Tibial nerve (tissue), 4 donors: ENCODE results near the gene PALS2. TPM values are rescaled to one million over a fixed set of nuclear protein-coding genes. Genes with fewer than 3 reads are reported as not detected.
A peak's percentile ranks its signal among the peaks of the same experiment; 100 is the strongest.

Experiments
- DNase-seq, 2 donors: peaks; one replicate each; pipeline ENCODE4 v3.0.0-alpha.2; 2019; ENCODE audit warnings: low spot score in 2 of 2
- H3K27ac ChIP-seq, 4 donors: fragments of 200-600 bp; sonication (generic) in 3 of 4; one replicate each; pipeline ENCODE4 v1.5.1; 2017 to 2019; ENCODE audit warnings: mild to moderate bottlenecking in 1 of 4
- H3K27me3 ChIP-seq, 2 donors: fragments of 200-600 bp; sonication (generic) in 1 of 2; one replicate each; pipeline versions ENCODE4 v1.5.1 to v1.6.0; 2017 to 2019
- H3K36me3 ChIP-seq, 3 donors: fragments of 200-600 bp; sonication (generic); one replicate each; pipeline ENCODE4 v1.5.1; 2018 to 2019
- H3K4me1 ChIP-seq, 4 donors: fragments of 200-600 bp; sonication (generic) in 3 of 4; one replicate each; pipeline ENCODE4 v1.5.1; 2017 to 2019
- H3K4me3 ChIP-seq, 4 donors: fragments of 200-600 bp; sonication (generic) in 3 of 4; one replicate each; pipeline ENCODE4 v1.5.1; 2017 to 2019; ENCODE audit warnings: mild to moderate bottlenecking in 1 of 4, moderate library complexity in 1 of 4
- H3K9me3 ChIP-seq, 4 donors: fragments of 200-600 bp; sonication (generic) in 3 of 4; one replicate each; pipeline ENCODE4 v1.5.1; 2017 to 2019
- EP300 ChIP-seq, 2 donors: sonication (generic); formaldehyde crosslinking; IDR thresholded peaks; one replicate each; pipeline ENCODE4 v1.6.1; 2017; ENCODE audit warnings: antibody characterized with exemption in 2 of 2, mild to moderate bottlenecking in 1 of 2
- POLR2A ChIP-seq, 2 donors: fragments of 450-650 bp; IDR thresholded peaks; one replicate each; pipeline ENCODE4 v1.6.1; 2017; ENCODE audit warnings: antibody characterized with exemption in 2 of 2, mild to moderate bottlenecking in 2 of 2, moderate library complexity in 2 of 2
- WGBS, 2 donors: methylation state at CpG; one replicate each; pipeline ENCODE4 v1.1.5; 2018; 5-methylcytosine and 5-hydroxymethylcytosine counted together
- total RNA-seq, 4 donors: library from RNA; depleted of rRNA; stranded (reverse); fragments of >200 nt; gene quantifications; one replicate each; pipeline ENCODE4 v1.1.0, GENCODE V29; 2016
- TF ChIP-seq, protein P1 (sequence below), 5 experiments: fragments of 200-600 bp in 3 of 5; fragments of 450-650 bp in 2 of 5; sonication (generic) in 3 of 5; IDR thresholded peaks; one replicate each; pipeline ENCODE4 v1.5.1; 2016 to 2019; ENCODE audit warnings: antibody characterized with exemption in 5 of 5, mild to moderate bottlenecking in 3 of 5, moderate library complexity in 2 of 5

PALS2 gene, protein sequence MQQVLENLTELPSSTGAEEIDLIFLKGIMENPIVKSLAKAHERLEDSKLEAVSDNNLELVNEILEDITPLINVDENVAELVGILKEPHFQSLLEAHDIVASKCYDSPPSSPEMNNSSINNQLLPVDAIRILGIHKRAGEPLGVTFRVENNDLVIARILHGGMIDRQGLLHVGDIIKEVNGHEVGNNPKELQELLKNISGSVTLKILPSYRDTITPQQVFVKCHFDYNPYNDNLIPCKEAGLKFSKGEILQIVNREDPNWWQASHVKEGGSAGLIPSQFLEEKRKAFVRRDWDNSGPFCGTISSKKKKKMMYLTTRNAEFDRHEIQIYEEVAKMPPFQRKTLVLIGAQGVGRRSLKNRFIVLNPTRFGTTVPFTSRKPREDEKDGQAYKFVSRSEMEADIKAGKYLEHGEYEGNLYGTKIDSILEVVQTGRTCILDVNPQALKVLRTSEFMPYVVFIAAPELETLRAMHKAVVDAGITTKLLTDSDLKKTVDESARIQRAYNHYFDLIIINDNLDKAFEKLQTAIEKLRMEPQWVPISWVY
- total RNA-seq: 10 to 100 TPM; 28.2 to 35.1 (median 31.5) TPM

DNA sequence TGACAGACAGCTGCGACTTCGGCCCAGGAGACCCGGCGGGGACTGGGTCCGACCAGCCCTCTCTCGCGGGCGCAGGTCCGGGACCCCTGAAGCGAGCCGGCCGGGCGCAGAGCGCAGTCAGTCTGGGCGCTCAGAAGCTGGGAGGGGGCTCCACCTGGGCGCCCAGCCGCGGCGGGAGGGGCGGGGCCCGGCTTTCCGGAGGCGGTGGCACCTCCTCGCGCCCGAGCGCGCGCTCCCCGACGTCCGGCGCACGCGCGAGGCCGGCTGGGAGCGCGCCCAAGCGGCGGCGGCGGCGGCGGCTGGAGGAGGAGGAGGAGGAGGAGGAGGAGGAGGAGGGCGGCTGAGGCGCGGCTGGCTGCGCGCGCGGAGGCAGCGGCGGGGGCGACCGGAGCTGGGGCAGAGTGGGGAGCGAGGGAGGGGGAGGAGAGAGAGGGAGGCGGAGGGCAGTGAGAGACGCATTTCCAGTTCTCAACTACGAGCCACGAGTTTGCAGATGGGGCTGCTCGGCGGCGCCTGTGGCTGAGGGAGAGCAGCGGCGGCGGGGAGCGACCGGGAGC, at the start of gene PALS2:
Gene PALS2 (plus strand): TSS at position 456 of the 557 bp plus-strand sequence. CDS start 50,216 bp downstream, outside the sequence.
- peaks cover 0 to 16% (median 5%) of the 10 kb centered on the region in 4 donors for H3K4me1 ChIP-seq
- peak within 1 kb of the TSS; percentile 70 to 92 (median 82) for H3K27ac ChIP-seq
- peak; percentile 26 to 43 for DNase-seq
- H3K9me3 ChIP-seq: no peaks in the 10 kb centered on the region
- H3K4me3 ChIP-seq: peak within 1 kb of the TSS; percentile 67 to 86 (median 76)
- TF ChIP-seq EP300 (IDR thresholded peaks at IDR 0.05): no peak
- TF ChIP-seq, protein P1, sequence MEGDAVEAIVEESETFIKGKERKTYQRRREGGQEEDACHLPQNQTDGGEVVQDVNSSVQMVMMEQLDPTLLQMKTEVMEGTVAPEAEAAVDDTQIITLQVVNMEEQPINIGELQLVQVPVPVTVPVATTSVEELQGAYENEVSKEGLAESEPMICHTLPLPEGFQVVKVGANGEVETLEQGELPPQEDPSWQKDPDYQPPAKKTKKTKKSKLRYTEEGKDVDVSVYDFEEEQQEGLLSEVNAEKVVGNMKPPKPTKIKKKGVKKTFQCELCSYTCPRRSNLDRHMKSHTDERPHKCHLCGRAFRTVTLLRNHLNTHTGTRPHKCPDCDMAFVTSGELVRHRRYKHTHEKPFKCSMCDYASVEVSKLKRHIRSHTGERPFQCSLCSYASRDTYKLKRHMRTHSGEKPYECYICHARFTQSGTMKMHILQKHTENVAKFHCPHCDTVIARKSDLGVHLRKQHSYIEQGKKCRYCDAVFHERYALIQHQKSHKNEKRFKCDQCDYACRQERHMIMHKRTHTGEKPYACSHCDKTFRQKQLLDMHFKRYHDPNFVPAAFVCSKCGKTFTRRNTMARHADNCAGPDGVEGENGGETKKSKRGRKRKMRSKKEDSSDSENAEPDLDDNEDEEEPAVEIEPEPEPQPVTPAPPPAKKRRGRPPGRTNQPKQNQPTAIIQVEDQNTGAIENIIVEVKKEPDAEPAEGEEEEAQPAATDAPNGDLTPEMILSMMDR (IDR thresholded peaks at IDR 0.05): no peak
- TF ChIP-seq POLR2A (IDR thresholded peaks at IDR 0.05): peak; percentile 17 to 26
- no peaks in the 10 kb centered on the region for H3K36me3 ChIP-seq
- 0 to 1% methylated on average over 10 to 54 of the region's 69 CpGs for WGBS, 2 donors
- H3K27me3 ChIP-seq: no peaks in the 10 kb centered on the region

DNA sequence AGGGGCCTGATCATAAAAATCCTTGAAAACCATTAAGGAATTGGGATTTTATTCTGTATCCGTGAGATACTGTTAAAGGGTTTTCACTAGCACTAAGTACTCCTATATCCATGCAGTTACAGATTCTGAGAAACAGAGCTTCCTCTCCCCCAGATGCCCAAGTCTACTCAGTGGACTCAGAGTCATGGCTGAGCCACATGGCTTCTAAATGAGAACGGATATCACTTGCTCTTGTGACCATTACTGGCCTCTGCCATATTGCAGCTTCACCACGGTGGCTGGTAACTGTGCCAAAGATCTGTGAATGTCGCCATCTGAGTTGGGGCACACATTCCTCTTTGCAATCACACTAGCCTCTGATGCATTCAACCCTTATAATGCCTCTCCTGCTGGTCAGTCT, 42.0 kb upstream of the PALS2 start:
- no peak for TF ChIP-seq POLR2A (IDR thresholded peaks at IDR 0.05)
- TF ChIP-seq, protein P1 (IDR thresholded peaks at IDR 0.05): no peak
- no peak for TF ChIP-seq EP300 (IDR thresholded peaks at IDR 0.05)
- Histone ChIP-seq H3K27me3 (no peaks in the 10 kb centered on the region), H3K4me1 (no peaks in the 10 kb centered on the region), H3K4me3 (no peak overlapping the region), H3K27ac (no peak overlapping the region), H3K36me3 (no peaks in the 10 kb centered on the region), H3K9me3 (no peaks in the 10 kb centered on the region)
- DNase-seq: no peak
- whole genome bisulfite sequencing, 2 donors: 86 to 89% methylated on average over 4 of the region's 4 CpGs

DNA sequence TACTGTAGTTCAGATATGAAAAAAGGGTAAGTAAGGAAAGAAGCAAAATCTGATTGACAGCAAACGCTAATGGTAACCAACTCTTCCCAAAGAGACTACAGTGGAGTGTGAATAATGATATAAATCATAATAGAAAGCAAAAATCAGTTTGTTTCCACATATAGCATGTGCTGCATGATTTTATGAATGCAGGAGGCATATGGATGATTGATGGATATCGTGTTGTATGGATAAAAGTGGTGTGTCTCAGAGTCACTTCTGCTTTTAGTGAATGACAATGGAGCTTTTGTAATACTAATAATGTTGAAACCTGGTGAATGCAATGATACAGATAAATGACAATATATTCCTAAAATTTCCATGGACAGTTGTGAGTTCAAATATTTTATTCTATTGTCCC, 36.6 kb upstream of the PALS2 start:
- Histone ChIP-seq H3K4me1 (no peaks in the 10 kb centered on the region), H3K27ac (no peak overlapping the region), H3K9me3 (no peaks in the 10 kb centered on the region), H3K27me3 (no peaks in the 10 kb centered on the region), H3K36me3 (no peaks in the 10 kb centered on the region), H3K4me3 (no peak overlapping the region)
- 64 to 68% methylated on average over 2 of the region's 2 CpGs for WGBS, 2 donors
- DNase-seq: no peak
- TF ChIP-seq POLR2A (IDR thresholded peaks at IDR 0.05): no peak

DNA sequence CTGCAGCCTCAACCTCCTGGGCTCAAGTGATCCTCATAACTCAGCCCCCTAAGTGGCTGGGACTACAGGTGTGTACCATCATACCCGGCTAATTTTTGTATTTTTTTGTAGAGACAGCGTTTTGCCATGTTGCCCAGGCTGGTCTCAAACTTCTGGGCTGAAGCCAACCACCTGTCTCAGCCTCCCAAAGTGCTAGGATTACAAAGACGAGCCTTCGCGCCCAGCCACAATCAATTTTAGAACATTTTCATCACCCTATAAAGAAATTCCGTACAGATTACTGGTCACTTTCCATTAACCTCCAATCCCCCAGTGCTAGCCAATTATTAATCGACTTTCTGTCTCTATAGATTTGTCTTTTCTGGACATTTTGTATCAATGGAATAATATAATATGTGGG, 32.3 kb upstream of the PALS2 start:
- 86 to 89% methylated on average over 7 of the region's 7 CpGs for WGBS, 2 donors
- Histone ChIP-seq H3K27me3 (no peaks in the 10 kb centered on the region), H3K36me3 (no peaks in the 10 kb centered on the region), H3K27ac (no peak overlapping the region), H3K9me3 (no peaks in the 10 kb centered on the region), H3K4me3 (no peak overlapping the region), H3K4me1 (no peaks in the 10 kb centered on the region)
- no peak for TF ChIP-seq EP300 (IDR thresholded peaks at IDR 0.05)
- TF ChIP-seq, protein P1 (IDR thresholded peaks at IDR 0.05): no peak
- TF ChIP-seq POLR2A (IDR thresholded peaks at IDR 0.05): no peak
- no peak for DNase-seq

DNA sequence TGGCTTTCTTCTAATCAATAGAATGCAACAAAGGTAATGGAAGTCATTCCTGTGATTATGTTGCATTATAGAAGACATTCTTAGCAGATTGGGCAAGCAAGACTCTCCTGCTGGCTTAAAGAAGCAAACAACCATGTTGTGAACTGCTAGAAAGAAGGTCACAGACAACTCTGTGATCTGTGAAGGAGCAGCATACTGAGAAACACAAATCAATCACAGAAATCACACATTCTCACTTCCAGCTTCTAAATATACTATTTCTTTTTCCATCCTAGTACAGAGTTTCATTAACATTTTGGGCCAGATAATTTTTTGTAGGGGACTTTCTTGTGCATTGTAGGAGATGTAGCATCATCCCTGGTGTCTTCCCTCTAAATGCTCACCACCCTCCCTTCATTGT, 28.0 kb upstream of the PALS2 start:
- no peaks in the 10 kb centered on the region for H3K36me3 ChIP-seq
- H3K27me3 ChIP-seq: no peaks in the 10 kb centered on the region
- H3K4me3 ChIP-seq: no peak overlapping the region
- DNase-seq: no peak
- H3K9me3 ChIP-seq: no peaks in the 10 kb centered on the region
- no peaks in the 10 kb centered on the region for H3K4me1 ChIP-seq
- TF ChIP-seq, protein P1 (IDR thresholded peaks at IDR 0.05): no peak
- no peak for TF ChIP-seq EP300 (IDR thresholded peaks at IDR 0.05)
- TF ChIP-seq POLR2A (IDR thresholded peaks at IDR 0.05): no peak
- no peak overlapping the region for H3K27ac ChIP-seq
